ENCODE data around the gene PEPD.

The PEPD gene

GRCh38 chr19:33376423-33376822 lies 145.2 kb downstream of the PEPD start:
- no peak for DNase-seq

- DNase-seq: no peak
These were observed 145.8 kb downstream of the PEPD start for GRCh38 chr19:33375837-33376159.

DNA sequence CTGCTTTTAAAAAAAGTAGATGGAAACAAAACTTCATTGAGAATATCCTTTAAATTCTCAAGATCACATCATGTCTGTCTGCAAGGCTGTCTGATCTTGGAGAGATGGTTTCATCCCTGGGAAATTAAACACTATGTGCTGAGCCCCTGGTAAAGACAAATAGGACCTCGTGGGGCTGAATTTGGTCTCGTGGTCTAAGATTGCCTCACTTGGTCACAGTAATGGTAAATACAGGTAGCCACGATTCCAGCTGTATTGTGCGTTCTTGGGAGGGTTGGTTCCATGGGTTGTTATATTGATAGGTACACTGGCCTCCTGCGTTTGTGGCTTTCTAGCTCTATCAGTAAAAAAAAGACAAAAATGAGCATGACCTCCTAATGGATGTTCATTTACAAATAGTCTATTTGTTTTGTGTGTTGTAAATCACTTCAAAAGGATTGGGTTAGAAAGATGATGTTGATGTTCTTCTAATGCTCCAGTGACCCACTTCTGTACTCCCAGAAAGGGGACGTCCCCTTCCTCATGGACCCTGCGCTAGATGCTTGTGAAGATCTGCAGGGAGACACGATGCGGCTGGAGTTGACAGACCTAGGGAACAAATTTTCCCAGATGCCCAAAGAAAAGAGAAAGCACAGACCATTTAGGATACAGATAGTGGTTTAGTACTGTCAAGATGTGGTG lies 146.3 kb downstream of the PEPD start:
- DNase-seq: no peak

GRCh38 chr19:33374236-33374714 lies 147.3 kb downstream of the PEPD start:
- DNase-seq: no peak

DNA sequence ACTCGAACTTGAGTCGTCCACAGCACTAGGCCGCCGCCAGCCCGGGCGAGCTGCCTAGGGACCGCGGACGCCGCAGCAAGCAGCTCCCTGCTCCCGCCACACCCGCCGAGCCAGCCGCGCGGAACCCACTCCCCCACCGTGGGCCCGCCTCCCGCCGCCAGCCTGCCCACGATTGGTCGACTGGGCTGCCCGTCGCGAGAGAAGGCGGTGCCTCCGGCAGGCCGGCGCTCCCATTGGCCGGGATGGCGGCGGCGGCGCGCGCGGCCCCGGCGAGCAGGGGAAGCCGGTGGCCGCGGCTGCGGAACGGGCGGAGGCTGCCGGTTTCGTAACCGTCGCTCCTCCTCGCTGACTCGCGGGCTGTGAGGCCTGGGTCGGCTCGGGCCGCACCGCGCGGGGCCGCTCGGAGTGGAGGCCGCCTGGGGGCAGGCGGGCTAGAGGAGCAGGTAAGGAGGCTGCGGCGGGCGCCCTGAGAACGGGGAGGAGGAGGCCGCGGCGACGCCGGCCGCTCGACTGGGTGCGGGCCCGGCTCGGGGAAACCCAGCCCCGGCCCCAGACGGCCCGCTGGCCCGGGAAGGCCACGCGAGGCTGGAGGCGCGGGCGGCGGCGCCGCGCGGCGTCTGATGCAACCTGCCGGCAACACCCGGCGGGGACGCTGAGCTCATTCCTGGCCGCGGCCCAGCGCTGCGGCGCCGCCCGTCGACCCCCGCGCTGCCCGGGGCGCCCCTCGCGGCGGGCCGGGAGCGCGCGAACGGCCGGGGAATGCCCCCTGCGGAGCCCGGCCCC lies 147.9 kb downstream of the PEPD start, which contains the start of gene CEBPG:
Gene CEBPG, plus strand, starts transcription at position 257 of the 783 bp plus-strand sequence. CDS start 5,531 bp downstream, outside the sequence.
- peak; percentile 94 for DNase-seq

- DNase-seq: no peak
These were observed 150.8 kb downstream of the PEPD start for GRCh38 chr19:33370783-33371182.

GRCh38 chr19:33368074-33368864 lies 153.3 kb downstream of the PEPD start:
- DNase-seq: no peak

- DNase-seq: no peak
These were observed 154.7 kb downstream of the PEPD start for GRCh38 chr19:33366897-33367296.

DNA sequence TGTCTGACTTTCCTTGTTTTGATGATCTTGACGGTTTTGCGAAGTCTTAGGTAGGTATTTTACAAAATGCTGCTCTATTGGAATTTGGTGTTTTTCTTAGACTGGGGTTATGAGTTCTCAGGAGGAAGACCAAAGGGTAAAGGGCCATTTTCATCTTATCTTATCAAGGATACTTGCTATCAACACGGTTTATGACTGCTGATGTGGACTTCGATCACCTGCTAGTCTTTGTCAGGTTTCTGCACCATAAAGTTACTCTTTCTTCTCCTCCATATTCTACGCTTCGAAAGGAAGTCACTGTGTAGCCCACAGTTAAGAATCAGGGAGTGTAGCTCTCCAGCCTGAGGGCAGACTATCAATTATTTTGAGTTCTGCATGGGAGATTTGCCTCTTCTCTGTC lies 155.5 kb downstream of the PEPD start:
- DNase-seq: no peak

- no peak for DNase-seq
These were observed 155.9 kb downstream of the PEPD start for GRCh38 chr19:33365691-33366090.

GRCh38 chr19:33363476-33363875 lies 158.1 kb downstream of the PEPD start:
- no peak for DNase-seq

GRCh38 chr19:33362508-33363228 lies 158.9 kb downstream of the PEPD start:
- DNase-seq: no peak

GRCh38 chr19:33359581-33359980 lies 162.0 kb downstream of the PEPD start:
- no peak for DNase-seq

DNA sequence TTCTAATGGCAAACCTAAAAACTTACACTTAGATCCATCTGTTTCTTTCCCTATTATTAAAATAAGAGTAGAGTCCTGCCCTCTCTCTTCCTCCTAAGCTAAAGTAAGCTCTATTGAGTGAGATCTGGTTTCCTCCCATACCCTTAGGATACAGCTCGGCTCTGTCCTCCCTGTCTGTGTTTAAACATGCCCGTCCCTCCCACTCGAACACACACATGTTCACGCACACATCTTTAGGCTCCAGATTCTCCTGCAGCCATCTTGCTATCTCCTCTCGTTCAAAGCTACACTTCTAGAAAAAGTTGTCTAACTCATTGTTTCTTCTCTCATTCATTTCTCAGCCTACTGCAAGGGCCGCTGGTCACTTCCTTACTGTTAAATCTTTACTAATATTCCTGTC lies 163.2 kb downstream of the PEPD start:
- no peak for DNase-seq

GRCh38 chr19:33357556-33357955 lies 164.0 kb downstream of the PEPD start:
- no peak for DNase-seq

DNA sequence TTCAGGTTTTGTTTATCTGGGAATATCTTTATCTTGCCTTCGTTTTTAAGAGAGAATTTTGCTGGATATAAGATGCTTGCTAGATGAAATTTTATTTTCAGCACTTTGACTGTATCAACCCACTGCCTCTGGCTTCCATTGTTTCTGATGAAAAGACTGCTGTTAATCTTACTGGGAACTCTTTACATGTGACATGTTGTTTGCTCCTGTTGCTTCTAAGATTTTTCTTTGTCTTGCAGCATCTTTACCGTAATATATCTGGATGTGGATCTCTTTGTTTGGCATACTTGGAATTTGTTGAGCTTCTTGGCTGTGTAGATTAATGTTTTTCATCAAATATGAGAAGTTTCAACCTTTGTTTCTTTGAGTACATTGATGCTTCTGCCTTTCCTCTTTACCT lies 166.1 kb downstream of the PEPD start:
- no peak for DNase-seq

GRCh38 chr19:33350538-33351309 lies 170.9 kb downstream of the PEPD start:
- DNase-seq: no peak

DNA sequence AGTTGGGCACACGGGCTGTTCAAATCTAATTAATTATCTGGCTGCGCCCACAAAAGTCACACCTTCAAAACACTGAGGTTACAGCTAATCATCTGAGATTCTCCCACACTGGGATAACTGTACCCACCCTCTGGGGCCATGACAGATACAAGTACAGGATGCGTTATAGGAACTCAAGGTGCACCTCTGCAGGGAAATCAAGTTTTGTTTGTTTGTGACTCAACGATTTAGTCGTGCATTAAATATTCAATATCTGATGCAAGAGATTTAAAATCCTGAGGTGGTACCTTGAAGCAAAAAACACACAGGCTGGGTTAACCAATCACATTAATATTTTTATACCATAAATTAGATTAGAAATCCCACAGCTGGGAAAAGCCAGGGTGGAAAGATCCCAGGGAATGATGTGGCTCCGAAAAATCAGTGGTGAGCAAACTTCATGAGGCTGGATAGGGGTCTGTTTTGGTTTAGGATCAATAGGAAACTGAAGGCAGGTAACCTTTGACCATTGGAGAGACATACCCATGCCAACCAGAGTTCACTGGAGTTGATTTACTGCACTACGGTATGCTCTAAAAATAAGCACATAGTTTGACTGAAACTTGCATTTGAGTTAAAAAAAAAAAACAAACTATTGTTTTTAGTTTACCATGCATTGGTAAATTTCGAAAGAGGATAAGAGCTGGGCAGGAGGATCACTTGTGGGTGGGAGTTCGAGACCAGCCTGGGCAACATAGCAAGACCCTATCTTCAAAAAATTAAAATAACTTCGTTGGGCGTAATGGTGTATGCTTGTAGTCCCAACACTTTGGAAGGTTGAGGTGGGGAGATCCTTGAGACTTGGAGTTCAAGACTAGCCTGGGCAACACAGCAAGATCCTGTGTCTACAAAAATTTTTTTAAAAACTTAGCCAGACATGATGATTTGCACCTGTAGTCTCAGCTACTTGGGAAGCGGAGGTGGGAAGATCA lies 172.0 kb downstream of the PEPD start:
- no peak for DNase-seq

GRCh38 chr19:33348301-33349010 lies 173.1 kb downstream of the PEPD start:
- DNase-seq: no peak

GRCh38 chr19:33347300-33347699 lies 174.3 kb downstream of the PEPD start:
- DNase-seq: no peak
